CD8-positive, alpha-beta memory T cell (primary cell): ENCODE measurements around the gene MADD. TPM values are rescaled to one million over a fixed set of nuclear protein-coding genes. Genes with fewer than 3 reads are reported as not detected.

Source experiments
- CTCF ChIA-PET: fragments of 350-600 bp; sonication (Branson Sonifier 250); formaldehyde crosslinking; loops from one replicate; lab custom pipeline; 2021; ENCODE audit warnings: antibody characterized with exemption; lab: Charles Lee
- POLR2A ChIA-PET: fragments of 350-600 bp; sonication (Branson Sonifier 250); formaldehyde crosslinking; loops from one replicate; lab custom pipeline; 2021; ENCODE audit warnings: antibody characterized with exemption; lab: Charles Lee
- DNase-seq, 5 donors: peaks; one replicate each; pipeline versions ENCODE4 v3.0.0 to v3.0.0-alpha.2; 2020 to 2022; ENCODE audit warnings: mixed read lengths in 1 of 5
- H3K27ac ChIP-seq: one replicate; pipeline ENCODE4 v1.7.0; 2013; ENCODE audit warnings: low read depth, mild to moderate bottlenecking, low read length, moderate library complexity
- H3K27me3 ChIP-seq: 2 replicates; pipeline ENCODE4 v1.7.0; 2013; ENCODE audit warnings: low read length, mild to moderate bottlenecking; ENCODE audit not compliant: insufficient read depth, poor library complexity, severe bottlenecking
- H3K36me3 ChIP-seq: 2 replicates; pipeline ENCODE4 v1.7.0; 2013; ENCODE audit warnings: mild to moderate bottlenecking, low read length, moderate library complexity; ENCODE audit not compliant: insufficient read depth
- H3K4me1 ChIP-seq: 2 replicates; pipeline ENCODE4 v1.7.0; 2013; ENCODE audit warnings: mild to moderate bottlenecking, low read length, moderate library complexity; ENCODE audit not compliant: insufficient read depth
- H3K4me3 ChIP-seq: 2 replicates; pipeline ENCODE4 v1.7.0; 2013; ENCODE audit warnings: mild to moderate bottlenecking, low read length
- H3K9me3 ChIP-seq: 2 replicates; pipeline ENCODE4 v1.7.0; 2013; ENCODE audit warnings: mild to moderate bottlenecking, low read length
- H3K27ac Mint-ChIP-seq, 8 donors: one replicate each; pipeline ENCODE4 v1.8.0; 2020 to 2021; ENCODE audit warnings: mixed read lengths in 8 of 8, mild to moderate bottlenecking in 6 of 8, inconsistent platforms in 3 of 8, moderate library complexity in 3 of 8
- H3K27me3 Mint-ChIP-seq, 2 donors: one replicate each; pipeline ENCODE4 v1.8.0; 2020 to 2021; ENCODE audit warnings: mixed read lengths in 2 of 2, mild to moderate bottlenecking in 1 of 2, moderate library complexity in 1 of 2
- H3K36me3 Mint-ChIP-seq, 3 donors: one replicate each; pipeline ENCODE4 v1.8.0; 2020 to 2021; ENCODE audit warnings: mixed read lengths in 3 of 3, inconsistent platforms in 1 of 3, mild to moderate bottlenecking in 1 of 3
- H3K4me1 Mint-ChIP-seq, 3 donors: one replicate each; pipeline ENCODE4 v1.8.0; 2020 to 2021; ENCODE audit warnings: mixed read lengths in 3 of 3, inconsistent platforms in 1 of 3, mild to moderate bottlenecking in 1 of 3
- H3K4me3 Mint-ChIP-seq, 7 donors: one replicate each; pipeline ENCODE4 v1.8.0; 2020 to 2021; ENCODE audit warnings: mixed read lengths in 7 of 7, mild to moderate bottlenecking in 6 of 7, moderate library complexity in 4 of 7, inconsistent platforms in 2 of 7
- H3K9me3 Mint-ChIP-seq, 5 donors: one replicate each; pipeline ENCODE4 v1.8.0; 2020 to 2022; ENCODE audit warnings: mixed read lengths in 5 of 5, mild to moderate bottlenecking in 3 of 5, moderate library complexity in 2 of 5, inconsistent platforms in 1 of 5
- polyA plus RNA-seq: library from polyadenylated mRNA; unstranded; fragments of 300-500 nt; fragmentation: Illumina TruSeq; gene quantifications from one replicate; pipeline ENCODE4 v1.2.3, GENCODE V29; 2021
- total RNA-seq, 2 experiments: library from RNA; stranded (reverse); gene quantifications; one replicate each; pipeline ENCODE4 v1.2.3, GENCODE V29; 2021

MADD gene
- total and polyA plus RNA-seq, 3 experiments from 2014 or later, result 30.5 to 65.7 (median 62.1) TPM

GRCh38 chr11:47326198-47326597 is 56.3 kb downstream of the MADD start:
- Histone ChIP-seq H3K27ac (no peak overlapping the region), H3K36me3 (peaks cover 38% of the 10 kb centered on the region), H3K4me1 (no peaks in the 10 kb centered on the region), H3K9me3 (no peaks in the 10 kb centered on the region), H3K4me3 (no peak overlapping the region), H3K27me3 (no peaks in the 10 kb centered on the region)
- no peak for DNase-seq
- Mint-ChIP-seq H3K4me3 (no peak overlapping the region), H3K27me3 (no peaks in the 10 kb centered on the region), H3K36me3 (peaks cover 8 to 75% (median 21%) of the 10 kb centered on the region in 3 donors), H3K27ac (peak overlapping the region in 2 of 8 donors; percentile 63 to 87), H3K4me1 (no peaks in the 10 kb centered on the region), H3K9me3 (no peaks in the 10 kb centered on the region)
- ChIA-PET POLR2A (no interaction called here), CTCF (no interaction called here)

- Mint-ChIP-seq H3K4me1 (no peaks in the 10 kb centered on the region), H3K27ac (peak overlapping the region in 2 of 8 donors; percentile 3 to 63), H3K27me3 (no peaks in the 10 kb centered on the region), H3K36me3 (peaks cover 8 to 67% (median 15%) of the 10 kb centered on the region in 3 donors), H3K4me3 (no peak overlapping the region), H3K9me3 (no peaks in the 10 kb centered on the region)
- POLR2A ChIA-PET, result no interaction called here
- H3K4me1 ChIP-seq, result no peaks in the 10 kb centered on the region
- H3K4me3 ChIP-seq, result no peak overlapping the region
- no peak for DNase-seq
- H3K36me3 ChIP-seq, result peaks cover 29% of the 10 kb centered on the region
- H3K27me3 ChIP-seq, result no peaks in the 10 kb centered on the region
- H3K9me3 ChIP-seq, result no peaks in the 10 kb centered on the region
- CTCF ChIA-PET, result interaction anchor here (0.9 kb wide), 1 partner anchor 47 kb away, joined by 3 read pairs; no protein-coding TSS in a partner anchor
- H3K27ac ChIP-seq, result no peak overlapping the region
These were observed 57.1 kb downstream of the MADD start for GRCh38 chr11:47327025-47327424.

- Mint-ChIP-seq H3K36me3 (peaks cover 8 to 62% (median 15%) of the 10 kb centered on the region in 3 donors), H3K27me3 (no peaks in the 10 kb centered on the region), H3K27ac (no peak overlapping the region), H3K4me3 (no peak overlapping the region), H3K4me1 (no peaks in the 10 kb centered on the region), H3K9me3 (no peaks in the 10 kb centered on the region)
- Histone ChIP-seq H3K36me3 (peaks cover 27% of the 10 kb centered on the region), H3K4me1 (no peaks in the 10 kb centered on the region), H3K27me3 (no peaks in the 10 kb centered on the region), H3K27ac (no peak overlapping the region), H3K4me3 (no peak overlapping the region), H3K9me3 (no peaks in the 10 kb centered on the region)
- ChIA-PET POLR2A (no interaction called here), CTCF (interaction anchor here (0.7 to 0.9 kb wide), 2 partner anchors 80 to 100 kb away, joined by 3 read pairs; no protein-coding TSS in a partner anchor)
- no peak for DNase-seq
These were observed 58.0 kb downstream of the MADD start for GRCh38 chr11:47327949-47328348.

- H3K4me1 Mint-ChIP-seq, result no peaks in the 10 kb centered on the region
- peaks cover 8 to 62% (median 12%) of the 10 kb centered on the region in 3 donors for H3K36me3 Mint-ChIP-seq
- no peak overlapping the region for H3K4me3 Mint-ChIP-seq
- Histone ChIP-seq H3K4me3 (no peak overlapping the region), H3K36me3 (peaks cover 27% of the 10 kb centered on the region), H3K27ac (no peak overlapping the region), H3K4me1 (no peaks in the 10 kb centered on the region), H3K9me3 (no peaks in the 10 kb centered on the region), H3K27me3 (no peaks in the 10 kb centered on the region)
- H3K27me3 Mint-ChIP-seq, result no peaks in the 10 kb centered on the region
- POLR2A ChIA-PET, result no interaction called here
- no peaks in the 10 kb centered on the region for H3K9me3 Mint-ChIP-seq
- CTCF ChIA-PET, result interaction anchor here (0.7 to 1.5 kb wide), 4 partner anchors 10 to 100 kb away, joined by 3 to 7 read pairs (median 3); no protein-coding TSS in a partner anchor
- H3K27ac Mint-ChIP-seq, result peak overlapping the region in 3 of 8 donors; percentile 22 to 72 (median 46)
- no peak for DNase-seq
These were observed 58.8 kb downstream of the MADD start for GRCh38 chr11:47328449-47329390.

- Mint-ChIP-seq H3K27me3 (no peaks in the 10 kb centered on the region), H3K9me3 (no peaks in the 10 kb centered on the region), H3K27ac (peak overlapping the region in 3 of 8 donors; percentile 47 to 72 (median 50)), H3K4me3 (no peak overlapping the region), H3K36me3 (peaks cover 8 to 62% (median 12%) of the 10 kb centered on the region in 3 donors), H3K4me1 (no peaks in the 10 kb centered on the region)
- ChIA-PET POLR2A (no interaction called here), CTCF (interaction anchor here (0.6 to 1.5 kb wide), 5 partner anchors 8 to 160 kb away, joined by 3 to 7 read pairs (median 3); no protein-coding TSS in a partner anchor)
- no peak for DNase-seq
- no peaks in the 10 kb centered on the region for H3K4me1 ChIP-seq
- no peak overlapping the region for H3K27ac ChIP-seq
- H3K4me3 ChIP-seq, result no peak overlapping the region
- H3K9me3 ChIP-seq, result no peaks in the 10 kb centered on the region
- peaks cover 27% of the 10 kb centered on the region for H3K36me3 ChIP-seq
- no peaks in the 10 kb centered on the region for H3K27me3 ChIP-seq
These were observed 59.6 kb downstream of the MADD start for GRCh38 chr11:47329431-47329986.

- Histone ChIP-seq H3K36me3 (peaks cover 27% of the 10 kb centered on the region), H3K4me1 (no peaks in the 10 kb centered on the region), H3K27ac (no peak overlapping the region), H3K27me3 (no peaks in the 10 kb centered on the region), H3K9me3 (no peaks in the 10 kb centered on the region), H3K4me3 (no peak overlapping the region)
- ChIA-PET CTCF (interaction anchor here (0.6 to 1.5 kb wide), 7 partner anchors 9 to 161 kb away, joined by 3 to 7 read pairs (median 3); no protein-coding TSS in a partner anchor), POLR2A (no interaction called here)
- H3K36me3 Mint-ChIP-seq, result peaks cover 4 to 56% (median 6%) of the 10 kb centered on the region in 3 donors
- H3K27me3 Mint-ChIP-seq, result no peaks in the 10 kb centered on the region
- H3K9me3 Mint-ChIP-seq, result no peaks in the 10 kb centered on the region
- no peak for DNase-seq
- H3K27ac Mint-ChIP-seq, result peak overlapping the region in 1 of 8 donors; percentile 93
- H3K4me1 Mint-ChIP-seq, result no peaks in the 10 kb centered on the region
- no peak overlapping the region for H3K4me3 Mint-ChIP-seq
These were observed 60.3 kb downstream of the MADD start for GRCh38 chr11:47329987-47330931.

GRCh38 chr11:47331454-47332302 is 61.7 kb downstream of the MADD start:
- H3K27ac Mint-ChIP-seq, result peak overlapping the region in 2 of 8 donors; percentile 7 to 38
- no peaks in the 10 kb centered on the region for H3K27me3 Mint-ChIP-seq
- no peaks in the 10 kb centered on the region for H3K9me3 Mint-ChIP-seq
- Histone ChIP-seq H3K36me3 (peaks cover 12% of the 10 kb centered on the region), H3K27me3 (no peaks in the 10 kb centered on the region), H3K9me3 (no peaks in the 10 kb centered on the region), H3K4me1 (no peaks in the 10 kb centered on the region), H3K4me3 (no peak overlapping the region), H3K27ac (no peak overlapping the region)
- H3K4me3 Mint-ChIP-seq, result no peak overlapping the region
- H3K4me1 Mint-ChIP-seq, result no peaks in the 10 kb centered on the region
- no peak for DNase-seq
- H3K36me3 Mint-ChIP-seq, result peaks cover 3 to 42% (median 4%) of the 10 kb centered on the region in 3 donors
- POLR2A ChIA-PET, result no interaction called here
- CTCF ChIA-PET, result no interaction called here
